ENCODE data around the gene HIBCH.

DNA sequence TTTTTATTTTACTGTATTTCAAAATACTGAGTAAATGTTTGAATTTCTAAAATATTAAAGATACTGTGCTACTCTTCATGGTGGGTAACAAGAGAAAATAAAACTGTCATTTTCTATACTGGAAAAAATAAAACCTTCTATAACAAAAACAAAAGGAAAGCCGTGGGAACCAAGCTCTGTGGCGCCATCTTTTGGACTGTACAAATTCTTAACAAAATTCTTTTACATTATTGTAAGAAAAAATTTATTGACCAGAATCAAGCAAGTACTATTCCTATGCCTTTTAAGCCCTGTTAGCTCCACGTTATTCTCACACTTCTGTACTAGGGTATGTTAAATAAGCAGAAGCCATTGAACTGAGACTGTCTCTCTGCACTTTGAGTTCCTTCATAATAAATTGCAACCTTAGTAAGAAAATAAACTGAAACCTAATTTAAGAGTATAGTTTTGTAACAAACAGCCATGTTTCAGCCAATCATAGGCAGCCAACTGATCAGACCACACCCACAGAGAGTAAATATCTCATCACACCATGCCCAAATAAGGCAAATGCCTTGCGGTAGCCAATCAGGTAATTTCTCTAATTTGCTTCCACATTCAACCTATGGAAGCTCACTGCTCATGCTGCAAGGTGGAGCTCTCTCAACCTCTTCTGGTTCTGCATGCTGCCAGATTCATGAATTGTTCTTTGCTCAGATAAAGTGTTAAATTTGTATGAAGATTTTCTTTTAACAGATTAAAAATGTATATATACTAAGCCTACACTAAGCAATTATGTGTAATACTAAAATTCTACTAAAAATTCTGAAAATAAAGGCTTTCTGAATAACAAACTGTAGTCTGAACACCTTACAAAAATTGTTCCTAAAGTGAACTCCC lies 42.2 kb downstream of the HIBCH start:
- TF ChIP-seq POLR2A (IDR thresholded peaks at IDR 0.05; ENCODE audit: low read depth, low read length) (no peak), SPI1 (IDR thresholded peaks at IDR 0.05; ENCODE audit: low read depth, low read length) (no peak), POLR2AphosphoS5 (IDR thresholded peaks at IDR 0.05; ENCODE audit: low read depth, low read length) (no peak), TAF1 (IDR thresholded peaks at IDR 0.05; ENCODE audit: low read depth, low read length) (no peak), POU2F2 (IDR thresholded peaks at IDR 0.05; ENCODE audit: low read depth, low read length) (no peak), PAX5 (IDR thresholded peaks at IDR 0.05; ENCODE audit: insufficient read depth, low read length, severe bottlenecking) (no peak)

All from GM12891 (cell line).